Urinary bladder (tissue), 4 donors: ENCODE results near the gene OS9. TPM values are rescaled to one million over a fixed set of nuclear protein-coding genes. Genes with fewer than 3 reads are reported as not detected.

Experiments
- DNase-seq: peaks from one replicate; pipeline ENCODE4 v3.0.0-alpha.2; 2015; ENCODE audit errors: extremely low spot score
- H3K27ac ChIP-seq: one replicate; pipeline ENCODE4 v1.5.1; 2013; ENCODE audit warnings: low read depth, mild to moderate bottlenecking, moderate library complexity
- H3K36me3 ChIP-seq: one replicate; pipeline ENCODE4 v1.6.1; 2013; ENCODE audit warnings: mild to moderate bottlenecking, moderate library complexity; ENCODE audit not compliant: insufficient read depth
- H3K4me1 ChIP-seq: one replicate; pipeline ENCODE4 v1.6.1; 2013; ENCODE audit warnings: mild to moderate bottlenecking, moderate library complexity; ENCODE audit not compliant: insufficient read depth
- H3K4me3 ChIP-seq: one replicate; pipeline ENCODE4 v1.5.1; 2013; ENCODE audit warnings: low read depth, low read length
- WGBS: extraction: QIAGEN DNeasy Blood & Tissue Kit; methylation state at CpG from one replicate; pipeline ENCODE4 v1.1.7; 2013; 5-methylcytosine and 5-hydroxymethylcytosine counted together
- polyA plus RNA-seq: library from polyadenylated mRNA; stranded (reverse); fragments of 200-250 nt; gene quantifications from one replicate; pipeline ENCODE4 v1.2.3, GENCODE V29; 2013
- total RNA-seq: library from RNA; depleted of rRNA; stranded (reverse); fragments of >200 nt; gene quantifications from one replicate; pipeline ENCODE4 v1.2.3, GENCODE V29; 2014
- donor health status: healthy with polysubstance abuse.
- donor health status: healthy.

Gene OS9
- total and polyA plus RNA-seq, 2 donors, result 137 to 257 TPM

- H3K36me3 ChIP-seq, result no peaks in the 10 kb centered on the region
- 77% methylated on average over 19 of the region's 19 CpGs for WGBS
- no peak overlapping the region for H3K4me3 ChIP-seq
These were observed 37.6 kb downstream of the OS9 start for GRCh38 chr12:57731411-57732080.

GRCh38 chr12:57732270-57732669 is 38.3 kb downstream of the OS9 start:
- WGBS, result 62% methylated on average over 4 of the region's 4 CpGs
- H3K36me3 ChIP-seq, result no peaks in the 10 kb centered on the region
- no peak for DNase-seq
- no peak overlapping the region for H3K4me3 ChIP-seq
- H3K27ac ChIP-seq, result no peak overlapping the region
- no peaks in the 10 kb centered on the region for H3K4me1 ChIP-seq

More at GRCh38 chr12:57731411-57732080, 37.6 kb downstream of the OS9 start:
- Histone ChIP-seq H3K27ac (no peak overlapping the region), H3K4me1 (peaks cover 2% of the 10 kb centered on the region)
- no peak for DNase-seq

- WGBS, result 76% methylated on average over 11 of the region's 11 CpGs
- no peak for DNase-seq
- no peak overlapping the region for H3K27ac ChIP-seq
These were observed 39.0 kb downstream of the OS9 start for GRCh38 chr12:57732726-57733593.

GRCh38 chr12:57733928-57734327 is 40.0 kb downstream of the OS9 start:
- no peaks in the 10 kb centered on the region for H3K4me1 ChIP-seq
- no peak overlapping the region for H3K27ac ChIP-seq
- no peak overlapping the region for H3K4me3 ChIP-seq
- no peaks in the 10 kb centered on the region for H3K36me3 ChIP-seq
- WGBS, result 78% methylated on average over 6 of the region's 6 CpGs
- no peak for DNase-seq

More at GRCh38 chr12:57732726-57733593, 39.0 kb downstream of the OS9 start:
- H3K4me1 ChIP-seq, result no peaks in the 10 kb centered on the region
- no peaks in the 10 kb centered on the region for H3K36me3 ChIP-seq
- H3K4me3 ChIP-seq, result no peak overlapping the region

GRCh38 chr12:57734591-57734990 is 40.7 kb downstream of the OS9 start:
- 75% methylated on average over 4 of the region's 4 CpGs for WGBS
- H3K36me3 ChIP-seq, result no peaks in the 10 kb centered on the region
- H3K4me3 ChIP-seq, result no peak overlapping the region
- DNase-seq, result no peak
- no peak overlapping the region for H3K27ac ChIP-seq
- H3K4me1 ChIP-seq, result no peaks in the 10 kb centered on the region

- Histone ChIP-seq H3K4me3 (no peak overlapping the region), H3K4me1 (no peaks in the 10 kb centered on the region), H3K27ac (no peak overlapping the region), H3K36me3 (no peaks in the 10 kb centered on the region)
- no peak for DNase-seq
- 15% methylated on average over 8 of the region's 8 CpGs for WGBS
These were observed 41.4 kb downstream of the OS9 start for GRCh38 chr12:57735198-57735855.

- WGBS, result 13% methylated on average over 49 of the region's 49 CpGs
- no peak overlapping the region for H3K27ac ChIP-seq
- DNase-seq, result no peak
- H3K4me1 ChIP-seq, result no peaks in the 10 kb centered on the region
- H3K36me3 ChIP-seq, result no peaks in the 10 kb centered on the region
- no peak overlapping the region for H3K4me3 ChIP-seq
These were observed 42.2 kb downstream of the OS9 start for GRCh38 chr12:57735952-57736740.

GRCh38 chr12:57736741-57737466 is 43.0 kb downstream of the OS9 start:
- DNase-seq, result no peak
- H3K4me3 ChIP-seq, result no peak overlapping the region
- H3K4me1 ChIP-seq, result no peaks in the 10 kb centered on the region
- H3K36me3 ChIP-seq, result no peaks in the 10 kb centered on the region
- 16% methylated on average over 31 of the region's 31 CpGs for WGBS
- H3K27ac ChIP-seq, result no peak overlapping the region

- WGBS, result 9% methylated on average over 110 of the region's 110 CpGs
- H3K36me3 ChIP-seq, result no peaks in the 10 kb centered on the region
- no peak overlapping the region for H3K27ac ChIP-seq
- no peaks in the 10 kb centered on the region for H3K4me1 ChIP-seq
- DNase-seq, result no peak
- peak overlapping the region; percentile 29 for H3K4me3 ChIP-seq
These were observed 43.8 kb downstream of the OS9 start for GRCh38 chr12:57737467-57738460.

- no peak for DNase-seq
- no peak within 1 kb of the TSS for H3K27ac ChIP-seq
- peak within 1 kb of the TSS; percentile 29 for H3K4me3 ChIP-seq
- H3K36me3 ChIP-seq, result no peaks in the 10 kb centered on the region
- 14% methylated on average over 36 of the region's 36 CpGs for WGBS
- H3K4me1 ChIP-seq, result no peaks in the 10 kb centered on the region
These were observed 44.8 kb downstream of the OS9 start, which contains the start of gene AGAP2 for GRCh38 chr12:57738661-57739237. Gene AGAP2, minus strand, starts transcription at chr12:57738742. Its CDS starts 496 bp downstream, at chr12:57738246.

GRCh38 chr12:57739387-57739786 is 45.5 kb downstream of the OS9 start:
- WGBS, result 17% methylated on average over 7 of the region's 7 CpGs
- Histone ChIP-seq H3K4me1 (no peaks in the 10 kb centered on the region), H3K36me3 (no peaks in the 10 kb centered on the region), H3K4me3 (no peak overlapping the region), H3K27ac (no peak overlapping the region)
- DNase-seq, result no peak
